NCI-H2227 treated with DMSO at 0.1 percent for 48 hours (cell line): Measurements from ENCODE around the gene ZNF81.
"Not testable (repeated sequence)": the region's sequence is repeated elsewhere in the genome, so short reads cannot be mapped to it uniquely, and the experiment has no call there.

Experiments
- DNase-seq: peaks from one replicate; lab custom pipeline; 2025; lab: John Stamatoyannopoulos, UW

Gene ZNF81

GRCh38 chrX:47844117-47844516 lies 7.4 kb downstream of the ZNF81 start:
- DNase-seq, result no peak

DNA sequence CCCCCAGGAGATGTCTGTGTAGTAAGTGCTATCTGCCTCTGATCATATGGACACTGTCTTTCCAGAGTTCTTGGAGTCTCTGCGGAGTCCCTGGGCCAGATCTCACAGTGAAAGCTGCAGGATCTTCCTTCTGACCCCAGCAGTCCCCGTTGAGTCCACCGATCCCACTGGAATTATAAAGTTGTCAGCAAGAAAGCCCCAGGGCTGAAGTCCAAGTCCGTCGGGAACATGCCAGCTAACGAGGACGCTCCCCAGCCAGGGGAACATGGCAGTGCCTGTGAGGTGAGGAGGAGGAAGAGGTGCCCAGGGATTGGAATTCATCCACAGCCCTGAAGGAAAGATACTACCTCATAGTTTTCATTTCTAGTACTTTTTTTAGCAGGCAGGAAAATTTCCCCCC lies 9.3 kb downstream of the ZNF81 start:
- DNase-seq, result no peak

- no peak for DNase-seq
Observed at GRCh38 chrX:47849778-47850177, 13.1 kb downstream of the ZNF81 start.

GRCh38 chrX:47850389-47850788 lies 13.7 kb downstream of the ZNF81 start:
- not testable (repeated sequence) for DNase-seq

DNA sequence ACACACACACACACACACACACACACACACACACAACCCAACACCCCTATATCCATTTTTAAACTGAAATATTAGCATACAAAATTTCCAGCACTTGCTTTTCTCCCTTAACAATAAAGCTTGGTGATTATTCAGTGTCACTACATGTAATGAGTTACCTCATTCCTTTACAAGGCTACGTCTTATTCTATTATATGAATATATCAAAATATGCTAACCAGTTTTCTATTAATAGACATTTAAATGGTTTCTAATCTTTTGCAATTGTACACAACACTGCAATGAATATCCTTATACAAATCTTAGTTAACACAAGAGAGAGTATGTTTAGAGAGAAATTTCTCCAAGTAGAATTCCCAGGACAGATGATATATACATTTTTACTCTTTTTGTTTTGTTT lies 14.2 kb downstream of the ZNF81 start:
- DNase-seq, result no peak

- peak; percentile 47 for DNase-seq
Observed at GRCh38 chrX:47854474-47854873, 17.8 kb downstream of the ZNF81 start.

- no peak for DNase-seq
Observed at GRCh38 chrX:47859686-47860085, 23.0 kb downstream of the ZNF81 start.

DNA sequence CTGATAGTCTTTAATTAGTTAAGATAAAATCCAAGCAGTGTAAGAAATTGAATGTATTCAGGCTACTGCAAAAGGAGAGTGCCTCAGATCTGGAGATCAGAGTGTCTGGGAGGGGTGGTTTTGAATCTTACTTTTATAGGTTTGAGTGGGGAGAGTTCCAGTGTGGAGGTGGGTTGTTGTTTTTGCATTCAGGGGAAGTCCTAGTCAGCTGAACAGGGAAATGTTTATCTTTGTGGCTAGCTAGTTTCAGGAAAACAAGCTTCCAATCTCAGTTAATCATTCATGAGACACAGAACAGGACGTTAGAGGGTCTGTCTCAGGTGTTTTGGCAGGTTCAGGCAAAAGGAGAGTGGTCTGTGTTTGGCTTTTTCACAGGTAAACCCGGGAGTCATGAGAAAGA lies 26.0 kb downstream of the ZNF81 start:
- DNase-seq, result no peak

DNA sequence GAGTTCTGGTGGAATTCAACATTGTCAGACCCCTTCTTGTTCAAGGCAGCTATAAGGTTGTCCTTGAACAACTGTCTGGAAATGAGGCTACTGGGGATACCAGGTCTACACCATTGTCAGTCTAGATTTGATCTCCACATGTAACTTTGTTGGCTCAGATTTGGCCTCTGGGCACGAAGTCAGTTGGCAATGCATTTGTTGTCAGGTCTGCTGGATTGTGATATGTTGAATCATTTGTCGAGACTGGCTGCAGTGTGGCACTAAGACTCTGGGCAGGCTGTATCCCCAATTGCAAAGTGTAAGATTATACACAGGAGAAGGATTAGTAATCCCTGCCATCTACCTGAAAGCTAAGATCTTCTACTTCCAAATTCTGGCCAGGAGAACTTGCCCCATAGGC lies 26.5 kb downstream of the ZNF81 start:
- no peak for DNase-seq

- no peak for DNase-seq
Observed at GRCh38 chrX:47864300-47864699, 27.6 kb downstream of the ZNF81 start.

DNA sequence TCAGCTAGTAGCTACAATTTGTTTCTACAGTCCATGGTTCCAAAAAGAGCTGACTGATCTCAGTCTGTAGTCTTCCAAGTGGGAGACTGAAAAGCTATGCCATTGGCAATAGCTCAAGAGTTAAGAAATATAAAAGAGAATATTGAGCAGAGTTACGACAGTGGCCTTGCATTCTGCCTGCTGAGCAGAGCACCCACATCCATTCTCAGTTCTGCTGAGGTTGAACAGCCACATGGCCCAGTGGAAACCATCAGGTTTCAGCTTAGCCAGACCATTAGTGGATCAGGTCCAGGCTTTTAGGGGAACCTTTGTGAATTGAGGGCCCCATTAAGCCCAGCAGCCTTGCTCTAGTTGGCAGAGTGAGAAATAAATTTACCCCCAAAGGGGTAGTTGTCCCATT lies 28.1 kb downstream of the ZNF81 start:
- no peak for DNase-seq

- DNase-seq, result no peak
Observed at GRCh38 chrX:47873123-47873522, 36.4 kb downstream of the ZNF81 start.

- no peak for DNase-seq
Observed at GRCh38 chrX:47877327-47877726, 40.6 kb downstream of the ZNF81 start.

DNA sequence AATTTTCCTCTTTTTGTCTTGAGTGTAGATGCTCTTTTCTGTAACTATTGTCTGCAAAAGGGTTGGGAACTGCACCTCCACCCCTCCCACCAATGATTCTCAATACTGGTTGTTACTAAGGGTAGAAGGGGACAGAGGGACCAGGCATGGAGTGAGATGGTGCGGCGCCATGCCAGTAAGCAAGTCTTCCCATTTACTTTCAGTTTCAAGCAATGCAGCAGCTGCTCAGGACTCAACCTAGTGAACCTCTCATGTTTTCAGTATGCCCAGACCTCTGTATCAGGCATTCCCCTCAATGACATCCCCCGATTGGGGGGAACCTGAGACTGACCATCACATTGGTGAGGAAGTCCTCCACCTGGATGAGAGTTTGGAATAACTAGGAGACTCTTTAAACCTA lies 41.5 kb downstream of the ZNF81 start:
- DNase-seq, result no peak

GRCh38 chrX:47879463-47879862 lies 42.8 kb downstream of the ZNF81 start:
- no peak for DNase-seq

DNA sequence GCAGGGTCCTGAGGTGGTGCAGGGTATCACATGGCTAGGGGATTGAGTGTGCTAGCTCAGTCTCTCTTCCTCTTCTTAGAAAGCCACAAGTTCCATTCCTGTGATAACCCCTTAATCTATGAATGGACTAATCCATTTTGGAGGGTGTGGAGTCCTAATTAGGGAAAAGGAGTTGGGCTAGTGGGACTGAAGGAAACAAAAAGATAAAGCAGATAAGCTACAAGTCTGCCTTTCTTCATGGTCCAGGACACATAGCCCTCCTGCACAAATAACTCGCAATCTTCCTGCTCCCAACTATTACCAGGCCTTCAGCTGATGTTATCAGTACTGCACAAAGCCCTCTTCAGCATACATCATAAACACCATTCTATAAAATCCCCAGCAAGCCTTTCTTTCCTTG lies 44.2 kb downstream of the ZNF81 start:
- no peak for DNase-seq

DNA sequence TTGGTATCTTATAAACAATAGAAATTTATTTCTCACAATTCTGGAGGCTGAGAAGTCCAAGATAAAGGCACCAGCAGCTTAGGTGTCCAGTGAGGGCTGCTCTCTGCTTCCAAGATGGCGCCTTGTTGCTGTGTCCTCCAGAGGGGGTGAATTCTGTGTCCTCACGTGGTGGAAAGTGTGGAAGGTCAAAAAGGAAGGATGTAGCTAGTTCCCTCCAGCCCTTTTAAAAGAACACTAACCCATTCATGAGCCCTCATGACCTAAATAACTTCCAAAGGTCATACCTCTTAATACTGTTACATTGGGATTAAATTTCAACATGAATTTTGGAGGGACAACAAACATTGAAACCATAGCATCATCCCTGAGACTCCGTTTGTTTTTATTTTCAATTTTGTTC lies 48.8 kb downstream of the ZNF81 start:
- no peak for DNase-seq

- DNase-seq, result no peak
Observed at GRCh38 chrX:47898024-47898423, 61.3 kb downstream of the ZNF81 start.

- DNase-seq, result no peak
Observed at GRCh38 chrX:47900833-47901232, 64.1 kb downstream of the ZNF81 start.

DNA sequence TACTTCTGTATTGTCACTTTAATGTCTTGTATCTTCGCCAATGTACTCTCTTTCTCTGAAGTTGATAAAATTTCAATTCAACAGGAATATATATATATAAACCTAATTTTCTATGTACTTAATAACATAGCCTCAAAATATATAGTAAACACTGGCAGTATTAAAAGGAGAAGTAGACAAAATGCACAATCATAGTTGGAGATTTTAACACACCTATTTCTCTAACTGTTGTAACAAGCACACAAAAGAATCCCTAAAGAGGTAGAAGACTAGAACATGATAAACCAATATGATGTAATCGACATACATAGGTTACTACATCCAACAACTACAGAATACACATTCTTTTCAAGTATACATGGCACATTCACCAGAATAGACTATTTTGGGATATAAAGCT lies 65.5 kb downstream of the ZNF81 start:
- no peak for DNase-seq

DNA sequence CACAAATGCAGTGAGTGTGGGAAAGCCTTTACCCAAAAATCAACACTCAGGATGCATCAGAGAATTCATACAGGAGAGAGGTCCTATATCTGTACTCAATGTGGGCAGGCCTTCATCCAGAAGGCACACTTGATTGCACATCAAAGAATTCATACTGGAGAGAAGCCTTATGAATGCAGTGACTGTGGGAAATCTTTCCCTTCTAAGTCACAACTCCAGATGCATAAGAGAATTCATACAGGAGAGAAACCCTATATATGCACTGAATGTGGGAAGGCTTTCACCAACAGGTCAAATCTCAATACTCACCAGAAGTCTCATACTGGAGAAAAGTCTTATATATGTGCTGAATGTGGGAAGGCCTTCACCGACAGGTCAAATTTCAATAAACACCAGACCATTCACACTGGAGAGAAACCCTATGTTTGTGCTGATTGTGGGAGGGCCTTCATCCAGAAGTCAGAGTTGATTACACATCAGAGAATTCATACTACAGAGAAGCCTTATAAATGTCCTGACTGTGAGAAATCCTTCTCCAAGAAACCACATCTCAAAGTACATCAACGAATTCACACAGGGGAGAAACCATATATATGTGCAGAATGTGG lies 79.3 kb downstream of the ZNF81 start:
- DNase-seq, result no peak

DNA sequence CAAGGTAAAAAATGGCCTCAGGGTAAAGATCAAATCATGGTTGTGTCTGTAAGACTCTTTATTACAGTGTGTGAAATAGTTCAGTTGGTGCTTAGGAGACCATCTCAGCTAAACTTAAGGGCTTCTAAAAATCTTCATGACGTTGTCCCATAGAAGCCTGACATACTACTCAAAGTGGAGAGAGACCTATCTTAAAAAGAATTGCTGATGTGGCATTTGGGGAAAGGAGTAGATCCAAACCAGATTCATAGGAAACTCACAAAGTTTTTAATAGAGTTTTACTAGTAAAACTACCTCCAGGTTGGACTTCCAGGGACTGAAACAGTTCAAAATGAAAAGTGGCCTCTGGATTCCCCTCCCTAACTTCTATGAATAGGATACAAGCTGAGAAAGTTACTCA lies 81.6 kb downstream of the ZNF81 start:
- DNase-seq, result no peak

- no peak for DNase-seq
Observed at GRCh38 chrX:47927212-47927611, 90.5 kb downstream of the ZNF81 start.

DNA sequence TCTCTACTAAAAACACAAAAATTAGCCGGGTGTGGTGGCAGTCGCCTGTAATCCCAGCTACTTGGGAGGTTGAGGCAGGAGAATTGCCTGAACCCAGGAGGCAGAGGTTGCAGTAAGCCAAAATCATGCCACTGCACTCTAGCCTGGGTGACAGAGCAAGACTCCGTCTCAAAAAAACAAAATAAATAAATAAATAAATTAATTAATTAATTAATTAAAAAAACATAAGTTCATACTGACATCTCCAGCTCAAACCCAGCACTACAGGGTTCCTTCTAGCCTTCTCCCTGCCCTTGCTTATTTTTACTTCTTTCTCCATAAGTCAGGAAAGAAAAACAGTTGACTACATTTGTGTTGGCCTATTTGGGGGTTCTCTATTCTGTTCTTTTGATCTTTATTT lies 95.3 kb downstream of the ZNF81 start:
- not testable (repeated sequence) for DNase-seq

DNA sequence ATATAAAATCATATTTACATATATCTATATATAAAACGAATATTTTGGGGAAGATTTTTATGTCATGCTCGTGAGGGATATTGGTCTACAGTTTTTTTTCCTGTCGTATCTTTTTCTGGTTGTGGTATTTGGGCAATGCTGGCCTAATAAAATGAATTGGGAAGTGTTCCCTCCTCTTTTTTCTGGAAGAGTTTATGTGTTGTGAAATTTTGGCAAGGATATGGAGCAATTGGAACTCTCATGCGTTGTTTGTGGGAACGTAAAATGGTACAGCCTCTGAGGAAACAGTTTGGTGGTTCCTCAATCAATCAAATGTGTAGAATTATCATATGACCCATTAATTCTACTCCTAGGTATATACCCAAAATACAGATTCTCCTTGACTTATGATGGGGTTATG lies 97.2 kb downstream of the ZNF81 start:
- DNase-seq, result no peak
